ENCODE measurements around the gene SMYD3.

Gene SMYD3

DNA sequence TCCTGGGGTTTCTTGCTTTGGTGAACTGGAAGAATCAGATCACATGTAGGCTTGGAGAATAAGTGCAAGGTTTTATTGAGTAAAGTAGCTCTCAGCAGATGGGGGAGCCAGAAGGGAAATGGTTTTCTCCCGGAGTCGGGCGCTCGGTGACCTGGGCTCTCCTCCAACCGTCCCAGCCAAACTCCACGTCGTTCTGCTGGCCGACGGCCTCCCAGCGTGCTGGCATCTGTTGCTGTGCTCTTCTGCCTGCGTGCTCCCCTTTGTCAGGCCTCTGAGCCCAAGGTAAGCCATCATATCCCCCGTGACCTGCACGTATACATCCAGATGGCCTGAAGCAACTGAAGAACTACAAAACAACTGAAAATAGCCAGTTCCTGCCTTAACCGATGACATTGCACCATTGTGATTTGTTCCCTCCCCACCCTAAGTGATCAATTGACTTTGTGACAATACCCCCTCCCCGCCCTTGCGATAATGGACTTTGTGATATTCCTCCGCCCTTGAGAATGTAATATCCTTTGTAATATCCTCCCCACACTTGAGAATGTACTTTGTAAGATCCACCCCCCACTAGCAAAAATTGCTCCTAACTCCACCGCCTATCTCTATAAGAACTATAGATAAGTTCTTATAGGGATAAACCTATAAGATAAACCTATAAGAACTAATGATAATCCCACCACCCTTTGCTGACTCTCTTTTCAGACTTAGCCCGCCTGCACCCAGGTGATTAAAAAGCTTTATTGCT lies 88.3 kb downstream of the SMYD3 start:
- in situ Hi-C loops (cut with MboI; ENCODE audit: low sequenced_read_pairs), result no loop called here

DNA sequence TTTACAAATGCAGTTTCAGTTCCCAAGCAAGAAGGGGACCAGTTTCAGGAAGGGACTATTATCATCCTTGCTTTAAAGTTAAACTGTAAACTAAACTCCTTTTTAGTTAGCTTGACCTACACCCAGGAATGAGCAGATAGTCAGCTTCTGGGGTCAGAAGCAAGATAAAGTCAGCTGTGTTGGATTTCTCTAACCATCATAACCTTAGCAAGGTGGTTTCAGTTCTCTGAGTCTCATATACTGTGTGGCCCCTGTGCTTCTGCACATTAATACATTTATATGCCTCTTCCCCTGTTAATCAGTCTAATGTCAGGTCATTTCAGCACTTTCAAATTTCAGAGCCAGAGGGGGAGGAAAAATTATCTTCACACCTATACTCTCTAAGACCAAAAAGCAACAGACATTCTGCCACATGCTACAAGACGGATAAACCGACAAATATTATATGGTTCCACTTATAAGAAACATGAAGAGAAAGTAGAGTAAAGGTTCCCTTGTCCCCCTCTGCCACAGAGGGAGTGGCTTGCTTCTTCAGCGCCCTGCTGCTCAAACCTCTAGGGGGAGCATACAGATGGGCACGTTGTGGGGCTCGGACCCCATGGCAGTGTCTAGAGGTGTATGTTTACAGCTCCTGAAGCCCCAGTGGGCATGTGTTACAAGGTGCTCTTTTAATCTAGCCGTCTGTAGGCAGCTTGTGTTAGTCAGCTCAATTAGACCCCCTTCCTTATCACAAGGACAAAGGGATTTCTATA lies 89.1 kb downstream of the SMYD3 start:
- in situ Hi-C loops (cut with MboI; ENCODE audit: low sequenced_read_pairs), result no loop called here

DNA sequence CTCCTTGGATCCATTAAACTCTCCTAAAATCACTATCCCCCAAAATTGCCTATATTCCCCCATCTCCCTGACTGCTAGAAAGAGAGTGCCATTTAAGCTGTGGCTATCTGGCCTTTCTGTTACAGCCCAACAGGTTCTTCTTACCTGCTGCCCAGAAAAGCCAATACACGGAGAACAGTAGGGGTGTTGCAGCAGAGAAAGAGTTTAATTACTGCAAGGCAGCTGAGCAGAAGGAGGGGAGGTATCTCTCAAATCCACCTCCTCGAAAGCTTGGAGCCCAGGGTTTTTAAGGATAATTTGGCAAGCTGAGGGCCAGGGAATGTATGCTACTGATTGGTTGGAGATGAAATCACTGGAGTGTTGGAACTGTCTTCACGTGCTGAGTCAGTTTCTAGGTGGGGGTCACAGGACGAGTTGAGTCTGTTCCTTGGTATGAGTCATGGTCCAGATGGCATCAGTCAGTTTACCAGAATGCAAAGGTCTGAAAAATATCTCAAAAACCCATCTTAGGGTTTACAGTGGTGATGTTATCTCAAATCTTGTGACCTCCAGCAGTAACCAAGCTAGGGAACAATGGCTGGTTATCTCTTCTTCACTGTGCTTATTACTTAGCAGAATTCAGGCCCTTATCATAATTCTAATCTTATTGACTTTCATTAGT lies 89.8 kb downstream of the SMYD3 start:
- in situ Hi-C loops (cut with MboI; ENCODE audit: low sequenced_read_pairs), result no loop called here

DNA sequence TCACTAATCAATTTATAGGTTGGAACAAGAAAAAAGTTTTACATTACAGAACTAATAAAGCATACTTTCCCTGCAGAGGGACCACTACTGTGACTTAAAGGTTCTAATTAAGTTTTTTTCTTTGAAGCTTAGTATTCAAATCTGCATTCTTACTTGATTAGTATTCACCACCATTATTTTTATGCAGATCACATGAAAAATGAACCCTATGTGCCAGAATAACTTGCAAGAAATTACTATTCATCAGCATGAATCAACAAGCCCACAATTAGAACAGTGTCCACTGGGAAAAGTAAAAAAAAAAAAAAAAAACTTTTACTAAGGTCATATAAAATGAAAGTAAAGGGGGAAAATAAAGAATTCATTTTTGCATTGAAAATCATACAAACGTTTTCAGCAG lies 90.8 kb downstream of the SMYD3 start:
- in situ Hi-C loops (cut with MboI; ENCODE audit: low sequenced_read_pairs), result no loop called here

DNA sequence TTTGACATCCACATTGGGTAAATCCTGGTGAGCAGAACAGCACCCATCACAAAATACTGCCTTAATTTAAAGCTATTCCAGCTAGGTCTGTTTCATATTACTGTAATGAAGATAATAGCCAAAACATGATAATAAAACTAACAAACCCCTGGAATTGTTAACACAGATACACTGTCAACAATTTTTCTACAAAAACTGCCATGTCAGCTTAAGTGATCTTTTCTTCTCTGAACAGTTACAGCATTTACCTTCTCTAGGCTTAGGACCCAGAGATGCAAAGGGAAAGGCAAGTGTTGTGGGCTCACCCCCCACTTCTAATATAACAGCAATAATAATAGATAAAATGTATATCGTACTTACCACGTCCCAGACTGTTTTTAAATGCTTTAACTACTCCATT lies 92.1 kb downstream of the SMYD3 start:
- in situ Hi-C loops (cut with MboI; ENCODE audit: low sequenced_read_pairs), result no loop called here

DNA sequence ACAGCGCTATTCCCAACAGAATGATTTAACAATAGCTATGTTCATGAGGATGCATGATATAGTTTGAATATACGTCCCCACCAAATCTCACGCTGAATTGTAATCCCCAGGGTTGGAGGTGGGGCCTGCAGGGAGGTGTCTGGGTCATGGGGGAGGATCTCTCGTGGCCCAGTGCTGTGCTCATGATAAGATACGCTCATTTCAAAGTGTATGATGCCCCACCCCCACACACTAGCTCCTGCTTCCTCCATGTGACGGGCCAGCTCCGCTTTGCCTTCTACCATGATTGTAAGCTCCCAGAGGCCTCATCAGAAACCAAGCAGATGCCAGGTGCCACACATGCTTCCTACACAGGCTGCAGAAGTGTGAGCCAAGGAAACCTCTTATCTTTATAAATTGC lies 93.6 kb downstream of the SMYD3 start:
- in situ Hi-C loops (cut with MboI; ENCODE audit: low sequenced_read_pairs), result no loop called here

DNA sequence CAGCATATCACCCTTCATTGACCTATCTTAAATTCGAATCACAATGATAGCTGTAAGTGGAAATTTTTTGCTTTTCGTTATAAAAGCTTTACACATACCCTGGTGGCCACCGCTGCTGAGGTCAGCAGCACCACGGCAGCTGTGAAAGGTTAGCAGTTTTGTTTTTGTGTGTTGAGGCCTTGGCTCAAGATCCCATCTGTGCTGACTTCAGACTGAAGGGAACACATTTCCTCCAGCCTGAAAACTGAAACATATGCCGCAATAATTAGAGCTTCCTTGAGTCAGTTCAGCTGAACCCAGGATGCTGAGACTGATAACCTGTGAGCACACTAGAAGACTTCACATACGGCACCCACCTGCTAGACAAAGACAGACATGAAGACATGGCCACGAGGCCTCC lies 103.0 kb downstream of the SMYD3 start:
- in situ Hi-C loops (cut with MboI; ENCODE audit: low sequenced_read_pairs), result no loop called here

DNA sequence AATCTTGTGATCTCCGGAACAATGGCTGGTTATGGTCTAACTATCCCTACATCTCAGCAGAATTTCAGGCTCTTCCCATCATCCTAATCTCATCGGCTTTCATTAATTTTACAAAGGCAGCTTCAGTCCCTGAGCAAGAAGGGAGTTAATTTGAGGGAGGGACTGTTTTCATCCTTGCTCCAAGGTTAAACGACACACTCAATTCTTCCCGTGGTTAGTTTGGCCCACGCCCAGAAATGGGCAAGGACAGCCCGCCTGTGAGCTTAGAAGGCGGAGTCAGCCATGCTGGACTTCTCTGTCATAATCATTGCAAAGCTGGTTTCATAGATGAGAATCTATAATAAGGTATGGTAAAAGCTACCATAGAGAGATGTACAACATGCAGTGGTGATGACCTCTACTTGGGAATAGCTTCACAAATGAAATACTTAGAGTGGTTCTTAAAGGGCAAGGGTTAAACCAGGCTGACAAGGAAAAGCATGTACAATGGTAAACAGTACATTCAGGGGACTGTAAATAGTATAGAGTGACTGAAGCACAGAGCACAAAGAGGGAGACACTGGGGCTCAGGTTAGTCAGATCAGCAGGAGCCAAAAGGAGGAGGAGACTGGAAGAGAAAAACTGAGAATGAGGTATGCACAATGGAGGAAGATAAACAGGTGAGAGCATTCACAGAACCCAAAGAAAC lies 108.8 kb downstream of the SMYD3 start:
- in situ Hi-C loops (cut with MboI; ENCODE audit: low sequenced_read_pairs), result no loop called here

DNA sequence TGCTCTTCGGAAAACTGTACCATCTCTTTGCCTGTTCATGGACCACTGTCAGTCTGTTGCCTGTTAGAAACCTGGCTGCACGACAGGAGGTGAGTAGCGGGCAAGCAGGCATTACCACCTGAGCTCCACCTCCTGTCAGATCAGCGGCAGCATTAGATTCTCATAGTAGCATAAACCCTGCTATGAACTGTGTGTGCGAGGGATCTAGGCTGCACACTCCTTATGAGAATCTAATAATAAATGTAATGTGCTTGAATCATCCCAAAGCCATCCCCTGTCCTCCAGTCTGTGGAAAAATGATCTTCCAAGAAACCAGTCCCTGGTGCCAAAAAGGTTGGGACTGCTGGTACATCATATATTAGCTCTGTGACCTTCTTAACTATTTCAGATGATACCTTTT lies 110.0 kb downstream of the SMYD3 start:
- in situ Hi-C loops (cut with MboI; ENCODE audit: low sequenced_read_pairs), result no loop called here

DNA sequence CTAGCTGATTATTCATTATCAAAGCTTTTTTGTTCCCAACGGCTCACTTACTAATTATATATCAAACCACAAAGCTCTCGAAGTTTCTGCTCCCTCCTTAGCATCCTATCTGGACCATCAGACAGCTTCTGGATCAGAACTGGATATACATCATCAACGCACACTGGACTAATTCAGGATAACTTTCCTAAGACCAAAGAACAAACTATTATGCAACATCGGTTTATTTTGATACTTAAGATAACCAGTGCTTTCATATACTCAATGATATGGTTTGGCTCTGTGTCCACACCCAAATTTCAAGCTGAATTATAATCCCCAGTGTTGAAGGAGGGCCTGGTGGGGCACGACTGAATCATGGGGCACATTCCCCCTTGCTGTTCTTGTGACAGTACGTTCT lies 110.8 kb downstream of the SMYD3 start:
- in situ Hi-C loops (cut with MboI; ENCODE audit: low sequenced_read_pairs), result no loop called here

DNA sequence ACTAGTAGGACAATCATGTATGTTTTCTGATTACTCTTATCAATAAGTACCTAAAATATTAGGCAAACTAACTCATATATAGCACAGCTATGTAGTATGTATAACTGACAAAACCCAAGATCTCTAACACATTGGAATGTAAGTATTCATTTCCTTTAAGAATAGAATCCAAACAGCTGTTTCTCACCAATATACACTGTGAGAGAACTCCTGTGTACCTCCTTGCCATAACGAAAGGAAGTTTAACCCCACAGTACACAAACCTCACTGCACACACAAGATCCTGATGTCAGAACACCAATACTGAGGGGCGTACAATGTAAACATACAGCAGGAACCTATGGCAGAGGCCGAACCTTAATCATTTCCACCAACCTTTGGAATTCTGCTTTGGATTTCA lies 113.0 kb downstream of the SMYD3 start:
- in situ Hi-C loops (cut with MboI; ENCODE audit: low sequenced_read_pairs), result no loop called here

DNA sequence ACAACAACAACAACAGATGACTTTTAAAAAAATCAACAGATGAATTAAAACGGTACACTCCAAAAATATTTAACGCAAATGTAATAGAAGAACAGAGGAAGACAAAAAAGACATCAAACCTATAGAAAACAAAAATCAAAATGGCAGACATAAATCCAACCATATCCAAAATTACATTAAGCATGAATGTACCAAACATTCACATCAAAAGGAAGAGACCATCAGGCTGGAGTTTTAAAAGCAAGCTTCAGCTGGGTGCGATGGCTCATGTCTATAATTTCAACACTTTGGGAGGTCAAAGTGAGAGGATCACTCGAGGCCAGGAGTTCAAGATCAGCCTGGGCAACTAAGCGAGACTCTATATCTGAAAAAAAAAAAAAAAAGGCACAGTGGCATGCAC lies 116.2 kb downstream of the SMYD3 start:
- in situ Hi-C loops (cut with MboI; ENCODE audit: low sequenced_read_pairs), result no loop called here

DNA sequence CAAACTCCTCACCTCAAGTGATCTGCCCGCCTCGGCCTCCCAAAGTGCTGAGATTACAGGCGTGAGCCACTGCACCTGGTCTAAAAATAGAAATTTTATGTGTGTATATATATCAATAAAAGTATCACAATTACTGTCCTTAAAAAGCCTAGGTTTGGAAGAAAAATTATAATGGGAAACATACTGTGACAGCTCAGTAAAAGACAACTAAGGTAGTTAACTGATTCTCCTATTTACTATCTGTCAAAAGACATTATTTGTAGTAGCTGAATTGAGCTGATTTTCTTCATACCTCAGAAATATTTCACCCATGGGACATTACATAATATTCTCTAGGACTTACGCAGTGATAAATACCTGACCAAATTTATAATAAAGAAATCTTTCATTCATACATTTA lies 122.5 kb downstream of the SMYD3 start:
- in situ Hi-C loops (cut with MboI; ENCODE audit: low sequenced_read_pairs), result no loop called here

DNA sequence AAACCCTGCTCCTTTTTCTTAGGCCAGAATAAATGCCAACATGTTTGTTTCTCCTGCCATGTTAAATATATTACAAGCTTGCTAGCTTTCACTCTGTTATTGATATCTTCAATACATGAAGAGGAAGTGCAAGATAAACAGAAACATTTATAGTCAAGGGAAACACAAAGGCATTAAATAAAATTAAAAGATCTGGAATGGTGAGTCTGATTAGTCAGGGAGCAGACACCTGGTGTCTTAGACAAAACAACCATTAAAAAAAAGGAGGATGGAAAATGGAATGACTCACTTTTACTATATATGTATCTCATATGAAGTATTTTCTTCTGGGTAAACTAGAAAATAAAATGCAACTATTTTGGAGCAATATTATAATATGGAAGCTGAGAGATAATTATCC lies 123.3 kb downstream of the SMYD3 start:
- in situ Hi-C loops (cut with MboI; ENCODE audit: low sequenced_read_pairs), result no loop called here

DNA sequence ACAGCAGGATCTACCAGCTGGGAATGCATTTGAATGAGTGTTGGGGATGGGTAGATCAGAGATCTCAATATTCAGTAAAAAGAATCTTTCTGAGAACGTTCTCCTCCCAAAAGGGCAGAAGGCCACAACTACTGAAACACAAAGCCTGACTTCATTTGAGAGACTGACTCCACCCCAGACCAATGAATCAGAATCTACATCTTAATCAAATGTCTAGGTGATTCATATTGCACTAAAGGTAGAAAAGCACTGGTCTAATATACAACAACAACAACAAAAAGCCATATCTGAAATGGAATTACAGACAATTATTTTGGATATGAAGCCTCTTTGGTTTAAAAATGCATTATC lies 123.9 kb downstream of the SMYD3 start:
- in situ Hi-C loops (cut with MboI; ENCODE audit: low sequenced_read_pairs), result no loop called here

DNA sequence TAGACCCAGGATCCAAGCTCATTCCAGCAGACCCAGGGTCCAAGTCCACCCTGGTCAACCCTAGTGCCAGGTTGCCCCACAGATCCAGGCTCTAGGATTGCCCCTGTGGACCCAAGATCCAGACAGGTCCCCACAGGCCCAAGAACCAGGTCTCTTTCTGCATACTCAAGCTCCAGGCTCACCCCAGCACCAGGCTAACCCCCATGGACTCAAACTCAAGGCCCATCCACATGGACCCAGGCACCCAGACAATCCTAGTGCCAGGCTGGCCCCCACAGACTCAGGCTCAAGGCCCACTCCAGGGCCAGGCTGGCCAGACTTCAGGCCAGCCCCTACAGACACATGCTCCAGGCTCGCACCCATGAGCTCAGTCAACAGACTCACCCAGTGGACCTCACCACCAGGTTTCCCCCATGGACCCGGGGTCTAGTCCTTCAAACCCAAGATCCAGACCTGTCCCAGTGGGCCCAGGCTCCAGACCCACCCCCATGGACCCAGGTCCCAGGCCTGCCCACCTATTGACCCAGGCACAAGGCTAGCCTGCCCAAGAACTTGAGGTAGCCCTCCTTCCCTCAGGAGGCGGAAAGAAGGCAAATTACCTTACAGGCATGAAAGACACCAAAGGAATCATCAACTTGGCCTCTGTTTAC lies 124.4 kb downstream of the SMYD3 start:
- in situ Hi-C loops (cut with MboI; ENCODE audit: low sequenced_read_pairs), result no loop called here

DNA sequence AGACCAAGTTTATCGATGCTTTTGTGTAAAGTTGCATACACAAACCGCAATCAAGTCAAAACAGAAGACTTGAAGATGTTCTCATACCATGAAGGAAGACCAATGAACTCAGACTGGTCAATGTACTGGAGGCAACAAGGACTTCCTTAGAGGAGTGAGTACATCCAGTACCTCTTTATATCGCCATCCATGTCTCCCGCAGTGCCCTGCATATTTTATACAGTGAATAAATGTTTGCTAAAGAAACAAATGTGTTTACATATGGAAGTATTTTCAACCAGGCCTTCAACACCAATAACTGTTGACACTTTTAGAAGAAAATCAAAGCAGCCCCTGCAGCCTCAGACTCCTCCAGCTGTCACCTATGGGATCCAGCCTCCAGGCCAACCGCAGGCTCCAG lies 125.6 kb downstream of the SMYD3 start:
- in situ Hi-C loops (cut with MboI; ENCODE audit: low sequenced_read_pairs), result no loop called here

DNA sequence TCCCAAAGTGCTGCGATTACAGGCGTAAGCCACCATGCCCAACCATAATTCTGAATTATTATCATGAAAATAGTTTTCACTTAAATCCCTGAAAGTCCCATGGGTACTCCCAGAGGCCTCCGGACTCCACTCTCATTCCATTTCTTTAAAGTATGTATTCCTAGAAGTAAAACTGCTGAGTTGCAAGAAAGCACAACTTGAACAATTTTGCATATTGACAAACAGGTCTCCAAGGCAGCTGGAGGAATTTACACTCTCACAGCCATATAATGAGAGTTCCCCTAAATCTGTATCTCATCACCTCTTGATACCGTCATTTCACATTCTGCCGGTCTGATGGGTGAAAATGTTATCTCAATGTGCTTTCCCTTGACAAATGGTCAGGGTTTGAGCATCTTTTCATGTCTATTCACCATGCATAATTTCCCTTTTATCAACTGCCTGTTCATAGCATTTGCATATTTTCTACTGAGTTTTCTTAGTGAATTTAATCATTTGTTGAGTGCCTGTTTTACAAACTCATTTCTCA lies 129.4 kb downstream of the SMYD3 start:
- in situ Hi-C loops (cut with MboI; ENCODE audit: low sequenced_read_pairs), result no loop called here

DNA sequence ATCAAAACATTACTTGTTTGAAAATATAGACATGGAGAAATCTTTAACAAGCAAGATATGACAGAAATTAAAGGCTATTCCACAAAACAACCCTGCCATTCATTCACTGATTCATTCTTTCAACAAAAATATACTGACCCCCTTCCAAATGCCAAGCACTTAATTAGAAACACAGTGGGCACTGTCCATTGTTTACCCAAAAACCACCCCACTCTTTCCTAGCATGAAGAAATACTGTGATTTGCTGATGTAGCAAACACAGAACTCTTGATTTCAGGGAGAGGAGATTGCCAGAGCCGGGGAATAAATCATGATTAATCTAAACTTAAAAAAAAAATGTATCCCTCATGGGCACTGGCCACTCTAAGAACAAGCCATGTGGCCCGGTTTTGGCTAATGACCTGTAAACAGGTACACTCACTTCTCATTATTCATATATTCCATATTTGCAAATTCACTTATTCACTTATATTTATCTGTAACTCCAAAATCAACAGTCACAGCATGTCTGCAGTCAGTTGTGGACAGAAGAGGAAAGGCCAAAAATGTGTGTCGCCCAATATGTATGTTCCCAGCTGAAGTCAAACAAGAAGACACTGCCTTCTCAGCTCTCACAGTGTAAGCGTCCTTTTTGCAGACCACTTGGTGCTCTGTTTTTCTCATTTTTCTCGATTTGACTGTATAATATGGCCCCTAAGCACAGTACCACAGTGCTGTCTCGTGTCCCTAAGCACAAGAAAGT lies 133.1 kb downstream of the SMYD3 start:
- in situ Hi-C loops (cut with MboI; ENCODE audit: low sequenced_read_pairs), result no loop called here

DNA sequence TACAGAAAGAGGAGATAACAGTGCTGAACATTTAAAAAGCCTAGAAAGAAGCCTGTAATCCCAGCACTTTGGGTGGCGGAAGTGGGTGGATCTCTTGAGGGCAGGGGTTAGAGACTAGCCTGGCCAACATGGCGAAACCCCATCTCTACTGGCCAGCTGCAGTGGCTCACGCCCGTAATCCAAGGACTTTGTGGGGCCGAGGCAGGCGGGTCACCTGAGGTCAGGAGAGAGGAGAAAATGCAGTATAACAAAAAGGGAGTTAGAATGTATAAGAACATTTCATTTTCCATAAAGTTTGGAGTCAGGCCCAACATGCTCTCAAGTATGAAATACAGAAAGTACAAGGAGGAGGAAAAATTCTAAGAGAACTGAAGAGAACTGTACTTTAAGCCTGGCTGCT lies 134.5 kb downstream of the SMYD3 start:
- in situ Hi-C loops (cut with MboI; ENCODE audit: low sequenced_read_pairs), result no loop called here

All from HL-60/S4 (cell line).